GM21423 (cell line): ENCODE measurements around the gene POTEF.
"Not testable (repeated sequence)": the region's sequence is repeated elsewhere in the genome, so short reads cannot be mapped to it uniquely, and the experiment has no call there.

Experiments used
- ATAC-seq: cut with Tn5 transposase; IDR thresholded peaks from one replicate; pipeline ENCODE4 v1.9.1; 2021; ENCODE audit warnings: mild to moderate bottlenecking, moderate library complexity; ENCODE audit not compliant: unreplicated experiment

POTEF gene

DNA sequence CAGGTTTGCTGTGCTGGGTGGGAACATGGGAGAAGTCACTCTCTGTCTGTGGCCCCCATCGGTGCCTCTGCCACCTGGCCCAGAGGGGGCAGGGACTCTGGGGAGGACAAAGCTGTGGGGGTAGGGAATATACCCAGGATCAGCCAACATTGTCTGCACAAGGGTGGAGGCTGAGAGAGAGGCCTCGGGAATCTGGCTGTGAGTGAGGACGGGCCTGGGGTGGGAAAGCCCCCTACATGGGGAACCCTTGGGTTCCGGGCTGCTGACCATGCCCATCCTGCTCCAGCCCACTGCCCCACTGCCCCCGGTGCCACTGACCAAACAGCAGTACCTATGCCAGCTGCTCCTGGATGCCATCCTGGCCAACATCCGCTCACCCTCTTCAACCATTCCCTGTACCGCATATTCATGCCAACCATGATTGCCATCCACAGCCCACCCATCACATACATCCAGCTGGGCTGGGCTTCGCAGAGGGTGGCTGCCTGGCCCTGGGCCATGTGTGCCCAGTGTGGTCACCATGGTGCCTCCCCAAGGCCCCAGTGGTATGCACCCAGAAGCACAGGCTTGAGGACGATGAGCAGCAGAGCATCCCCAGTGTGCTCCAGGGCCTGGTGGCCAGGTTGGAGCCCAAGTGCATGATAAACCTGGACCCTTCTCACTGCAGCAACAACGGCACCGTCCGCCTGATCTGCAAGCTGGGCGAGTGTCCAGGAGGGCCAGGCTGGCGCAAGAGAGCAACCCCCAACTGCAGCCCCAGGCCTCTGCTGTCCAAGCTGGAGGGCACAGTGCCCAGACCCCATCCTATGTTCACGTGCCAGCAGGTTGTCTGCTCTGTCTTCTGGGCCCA is 6.9 kb upstream of the POTEF start:
- no peak for ATAC-seq

DNA sequence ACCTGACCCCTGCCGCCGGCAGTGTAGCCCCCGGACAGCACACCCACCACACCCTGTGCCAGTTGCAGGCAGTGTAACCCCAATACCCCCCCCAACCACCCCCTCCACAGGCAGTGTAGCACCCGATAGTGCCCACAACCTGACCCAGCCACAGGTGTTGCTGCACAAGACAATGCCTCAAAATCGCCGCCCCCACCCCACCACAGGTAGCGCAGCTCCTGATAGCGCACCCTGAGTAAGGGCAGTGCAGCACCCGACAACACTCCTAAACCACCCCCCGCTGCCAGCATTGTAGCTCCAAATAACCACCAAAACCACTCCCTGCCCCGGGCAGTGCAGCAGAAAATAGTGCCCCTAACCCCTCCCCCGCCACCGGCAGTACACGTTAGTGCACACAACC is 558 bp downstream of the POTEF start:
- ATAC-seq: not testable (repeated sequence)

DNA sequence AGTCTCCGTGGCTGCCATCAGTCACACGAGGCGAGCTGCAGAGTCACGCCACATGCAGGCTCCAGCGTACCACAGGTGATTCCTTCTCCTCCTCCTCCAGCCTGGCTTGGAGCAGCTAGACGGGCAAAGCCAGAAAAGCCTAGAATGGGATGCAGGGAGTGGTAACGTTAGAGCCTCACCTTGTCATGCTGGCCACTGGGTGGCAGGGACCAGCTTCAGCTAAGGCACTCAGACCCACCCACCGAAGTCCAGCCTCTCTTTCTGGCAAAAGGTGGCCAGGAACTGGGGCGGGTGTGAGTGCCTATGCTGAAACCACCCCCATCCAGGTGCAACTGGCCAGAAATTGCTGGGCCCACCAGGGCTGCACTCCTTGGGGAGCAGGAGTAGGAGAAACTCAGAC is 1.3 kb downstream of the POTEF start:
- not testable (repeated sequence) for ATAC-seq

DNA sequence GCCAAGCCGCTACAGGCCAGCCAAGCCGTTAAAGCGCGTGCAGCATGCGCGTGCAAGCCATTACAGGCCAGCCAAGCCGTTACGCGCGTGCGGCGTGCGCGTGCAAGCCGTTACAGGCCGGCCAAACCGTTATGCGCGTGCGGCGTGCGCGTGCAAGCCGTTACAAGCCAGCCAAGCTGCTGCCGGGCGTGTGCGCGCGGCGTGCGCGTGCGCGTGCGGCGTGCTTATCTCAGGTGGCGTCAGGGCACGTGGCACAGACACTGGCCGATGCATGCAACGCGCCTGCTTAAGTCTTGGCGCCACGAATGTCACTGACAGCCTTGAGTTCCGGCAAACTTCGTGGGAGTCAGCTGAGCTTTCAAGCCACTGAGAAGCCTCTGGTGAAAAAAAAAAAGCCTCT is 8.1 kb downstream of the POTEF start:
- ATAC-seq: not testable (repeated sequence)

DNA sequence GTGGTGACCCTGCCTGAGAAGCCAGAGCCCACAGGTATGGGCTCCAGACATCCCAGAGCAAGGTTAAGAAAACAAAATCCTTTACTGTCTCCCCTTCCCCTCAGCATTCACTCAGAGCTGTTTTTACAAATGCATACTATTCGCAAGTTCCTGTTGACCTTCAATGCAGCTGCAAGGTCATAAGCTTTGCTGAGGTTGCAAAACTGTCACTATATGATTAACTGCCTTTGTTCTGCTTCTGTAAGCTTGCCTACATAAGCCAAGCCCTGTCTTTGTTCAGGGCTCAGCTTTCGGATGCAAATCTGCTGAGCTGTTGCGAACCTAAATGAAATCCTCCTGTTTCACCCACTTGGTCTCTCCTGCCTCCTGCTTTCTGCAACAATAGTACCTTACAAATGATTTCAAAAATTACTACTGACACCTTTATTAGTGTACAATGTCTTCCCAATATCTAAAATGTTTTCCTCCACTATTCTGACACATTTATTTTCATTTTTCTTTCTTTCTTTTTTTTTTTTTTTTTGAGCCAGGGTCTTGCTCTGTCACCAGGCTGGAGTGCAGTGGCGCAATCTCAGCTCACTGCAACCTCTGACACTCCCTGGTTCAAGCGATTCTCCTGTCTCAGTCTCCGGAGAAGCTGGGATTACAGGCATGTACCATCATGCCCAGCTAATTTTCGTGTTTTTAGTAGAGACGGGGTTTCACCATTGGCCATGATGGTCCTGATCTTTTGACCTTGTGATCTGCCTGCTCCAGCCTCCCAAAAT is 26.2 kb downstream of the POTEF start:
- not testable (repeated sequence) for ATAC-seq

DNA sequence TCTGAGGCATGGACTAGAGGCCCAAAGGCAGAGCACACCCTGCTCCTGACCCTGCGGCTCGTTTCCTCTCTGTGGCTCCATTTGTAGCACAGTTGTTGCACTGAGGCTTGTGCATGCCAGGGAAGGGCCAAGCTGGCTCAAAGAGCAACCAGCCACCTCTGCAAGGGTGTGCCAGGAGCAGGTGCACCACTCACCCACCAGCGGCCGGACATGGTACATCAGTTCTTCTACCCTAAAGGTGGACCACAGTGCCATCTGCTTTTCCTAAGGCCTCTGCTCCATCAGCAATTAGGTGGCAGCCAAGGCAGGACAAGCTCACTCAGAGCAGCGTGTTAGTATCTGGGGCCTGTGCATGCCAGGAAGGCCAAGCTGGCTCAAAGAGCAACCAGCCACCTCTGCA is 66.4 kb downstream of the POTEF start:
- not testable (repeated sequence) for ATAC-seq

DNA sequence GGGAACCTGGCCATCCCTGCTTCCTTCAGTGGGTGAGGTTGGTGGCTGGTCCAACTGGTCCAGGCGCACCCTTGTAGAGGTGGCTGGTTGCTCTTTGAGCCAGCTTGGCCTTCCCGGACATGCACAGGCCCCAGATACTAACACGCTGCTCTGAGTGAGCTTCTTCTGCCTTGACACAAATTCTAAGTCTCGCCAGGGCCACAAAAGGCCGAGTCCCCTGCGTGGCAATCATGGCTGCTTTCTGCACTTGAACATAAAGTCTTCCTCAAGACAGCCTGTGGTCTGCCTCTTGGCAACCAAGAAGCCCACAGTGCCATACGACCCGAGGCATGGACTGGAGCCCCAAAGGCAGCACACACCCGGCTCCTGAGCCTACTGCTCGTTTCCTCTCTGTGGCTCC is 69.0 kb downstream of the POTEF start:
- not testable (repeated sequence) for ATAC-seq

DNA sequence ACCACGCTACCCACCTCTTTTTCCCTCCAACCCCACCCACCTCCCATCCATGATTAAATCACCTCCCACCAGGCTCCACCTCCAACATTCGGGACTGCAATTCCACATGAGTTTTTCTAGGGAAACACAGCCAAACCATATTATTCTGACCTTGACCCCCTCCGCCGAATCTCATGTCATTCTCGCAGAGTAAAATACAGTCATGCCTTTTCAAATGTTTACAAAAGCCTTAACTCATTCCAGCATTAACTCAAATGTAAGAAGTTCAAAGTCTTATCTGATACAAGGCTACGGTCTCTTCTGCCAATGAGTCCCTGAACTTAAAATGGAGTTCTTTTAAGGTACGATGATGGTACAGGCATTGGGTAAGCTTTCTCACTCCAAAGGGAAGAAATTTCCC is 72.7 kb downstream of the POTEF start:
- ATAC-seq: not testable (repeated sequence)

DNA sequence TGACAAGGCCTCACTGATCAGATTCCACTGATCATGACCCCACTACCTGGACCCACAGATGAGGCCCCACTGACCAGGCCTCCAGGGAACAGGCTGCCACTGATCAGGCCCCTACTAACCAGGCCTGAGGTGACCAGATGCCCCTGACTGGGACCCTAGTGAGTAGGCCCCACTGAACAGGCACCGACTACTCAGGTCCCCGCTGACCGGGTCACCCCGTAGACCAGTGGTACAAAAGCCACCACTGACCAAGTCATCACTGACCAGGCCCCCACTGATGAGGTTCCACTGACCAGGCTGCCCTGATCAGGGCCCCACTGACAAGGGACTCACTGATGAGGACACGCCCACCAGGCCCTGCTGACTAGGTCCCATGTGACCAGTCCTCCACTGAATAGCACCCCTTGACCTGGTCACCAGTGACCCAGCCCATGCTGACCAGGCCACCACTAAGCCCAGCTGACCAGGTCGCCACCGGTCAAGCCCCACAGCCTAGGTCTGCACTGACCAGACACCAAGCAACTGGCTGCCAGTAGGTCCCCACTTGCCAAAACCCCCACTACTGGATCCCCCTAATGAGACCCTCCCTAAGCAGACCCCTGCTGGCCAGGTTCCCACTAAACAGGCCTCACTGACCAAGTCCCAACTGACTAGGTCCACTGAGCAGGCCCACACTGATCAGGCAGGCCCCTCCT is 75.7 kb downstream of the POTEF start:
- not testable (repeated sequence) for ATAC-seq

DNA sequence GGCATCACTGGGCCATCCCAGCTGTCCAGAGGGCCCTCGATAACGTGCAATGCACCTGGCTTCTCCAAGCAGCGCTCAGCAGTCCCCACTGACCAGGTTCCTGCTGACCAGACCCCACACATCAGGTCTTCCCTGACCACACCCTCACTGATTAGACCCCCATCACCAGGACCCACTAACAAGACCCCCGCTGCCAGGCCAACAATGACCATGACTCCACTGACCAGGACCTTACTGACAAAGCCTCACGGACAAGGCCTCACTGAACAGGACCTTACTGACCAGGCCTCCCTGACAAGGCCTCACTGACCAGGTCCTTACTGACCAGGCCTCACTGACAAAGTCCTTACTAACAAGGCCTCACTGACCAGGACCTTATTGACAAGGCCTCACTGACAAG is 76.6 kb downstream of the POTEF start:
- not testable (repeated sequence) for ATAC-seq

DNA sequence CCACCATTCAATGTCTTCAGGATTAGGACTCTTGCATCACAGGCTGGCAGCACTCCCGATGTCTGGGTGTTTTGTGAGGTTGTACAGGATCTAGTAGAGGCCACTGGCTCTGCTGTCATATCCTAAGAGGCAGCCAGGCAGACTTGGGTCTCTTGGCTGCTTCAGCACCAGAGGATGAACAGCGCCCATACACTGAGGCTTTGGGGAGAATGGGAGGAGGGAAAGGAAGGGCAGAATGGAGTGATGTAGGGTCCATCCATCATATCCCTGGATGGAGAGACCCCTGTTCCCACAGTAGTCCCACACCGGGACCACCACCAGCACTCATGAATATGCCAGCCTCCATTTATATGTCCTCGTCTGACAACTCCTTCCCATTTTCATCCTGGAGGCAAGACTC is 80.6 kb downstream of the POTEF start:
- ATAC-seq: not testable (repeated sequence)

DNA sequence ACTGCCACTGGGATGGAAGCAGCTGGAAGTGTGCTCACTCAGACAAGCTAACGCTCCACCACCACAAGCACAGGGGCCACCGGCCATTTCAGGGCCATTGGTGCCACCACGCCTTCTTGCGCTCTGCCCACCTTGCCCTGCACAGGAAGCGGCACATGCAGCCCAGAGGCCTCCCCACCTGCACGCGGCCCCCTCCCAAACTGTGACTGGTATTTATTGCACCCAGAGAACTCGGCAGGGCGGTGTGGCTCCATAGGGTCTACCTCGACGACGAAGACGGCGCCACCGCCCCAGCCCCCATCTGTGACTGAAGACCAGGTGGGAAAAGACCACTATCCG is 90.8 kb downstream of the POTEF start:
- not testable (repeated sequence) for ATAC-seq

DNA sequence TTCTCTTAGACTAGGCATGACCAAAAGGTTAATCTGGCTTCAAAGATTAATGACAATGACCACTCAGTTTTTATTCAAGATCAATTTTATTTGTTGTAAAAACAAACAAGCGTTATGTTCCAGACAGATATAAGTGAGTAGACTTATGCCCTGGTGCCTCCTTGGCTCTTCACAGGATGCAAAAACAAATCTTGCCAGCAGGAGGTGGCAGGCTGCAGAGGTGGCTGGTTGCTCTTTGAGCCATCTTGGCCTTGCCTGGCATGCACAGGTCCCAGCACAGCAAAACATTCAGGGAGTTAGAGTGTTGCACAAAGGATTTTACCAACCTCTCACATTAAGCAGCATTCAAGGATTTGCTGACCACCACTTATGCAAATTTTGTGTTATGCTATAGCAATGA is 103.1 kb downstream of the POTEF start:
- ATAC-seq: not testable (repeated sequence)
